Mesodermal cell (in vitro differentiated cells): Measurements from ENCODE around the gene TEKT5.
A peak's percentile ranks its signal among the peaks of the same experiment; 100 is the strongest.

Experiments
- H3K27ac ChIP-seq: 2 replicates; pipeline ENCODE4 v1.7.0; 2013; ENCODE audit warnings: mild to moderate bottlenecking, low read depth, low read length, moderate library complexity; ENCODE audit not compliant: severe bottlenecking
- H3K36me3 ChIP-seq: 2 replicates; pipeline ENCODE4 v1.7.1; 2013; ENCODE audit warnings: mild to moderate bottlenecking, low read length, moderate library complexity; ENCODE audit not compliant: control insufficient read depth, insufficient read depth
- H3K4me1 ChIP-seq: one replicate; pipeline ENCODE4 v1.7.1; 2013; ENCODE audit warnings: mild to moderate bottlenecking, low read length; ENCODE audit not compliant: insufficient read depth, control insufficient read depth, poor library complexity, severe bottlenecking
- H3K4me3 ChIP-seq: 2 replicates; pipeline ENCODE4 v1.7.0; 2013; ENCODE audit warnings: low read length, control low read depth, mild to moderate bottlenecking; ENCODE audit not compliant: insufficient read depth, poor library complexity, severe bottlenecking; ENCODE audit errors: extremely low read depth
- H3K9me3 ChIP-seq: 2 replicates; pipeline ENCODE4 v1.7.1; 2013; ENCODE audit warnings: mild to moderate bottlenecking, low read length, moderate library complexity; ENCODE audit not compliant: control insufficient read depth
- WGBS, 2 experiments: methylation state at CpG; one replicate each; pipeline ENCODE4 v1.1.5; 2013; ENCODE audit warnings: missing lambda C conversion rate in 2 of 2; ENCODE audit not compliant: insufficient coverage in 2 of 2; 5-methylcytosine and 5-hydroxymethylcytosine counted together

Gene TEKT5

DNA sequence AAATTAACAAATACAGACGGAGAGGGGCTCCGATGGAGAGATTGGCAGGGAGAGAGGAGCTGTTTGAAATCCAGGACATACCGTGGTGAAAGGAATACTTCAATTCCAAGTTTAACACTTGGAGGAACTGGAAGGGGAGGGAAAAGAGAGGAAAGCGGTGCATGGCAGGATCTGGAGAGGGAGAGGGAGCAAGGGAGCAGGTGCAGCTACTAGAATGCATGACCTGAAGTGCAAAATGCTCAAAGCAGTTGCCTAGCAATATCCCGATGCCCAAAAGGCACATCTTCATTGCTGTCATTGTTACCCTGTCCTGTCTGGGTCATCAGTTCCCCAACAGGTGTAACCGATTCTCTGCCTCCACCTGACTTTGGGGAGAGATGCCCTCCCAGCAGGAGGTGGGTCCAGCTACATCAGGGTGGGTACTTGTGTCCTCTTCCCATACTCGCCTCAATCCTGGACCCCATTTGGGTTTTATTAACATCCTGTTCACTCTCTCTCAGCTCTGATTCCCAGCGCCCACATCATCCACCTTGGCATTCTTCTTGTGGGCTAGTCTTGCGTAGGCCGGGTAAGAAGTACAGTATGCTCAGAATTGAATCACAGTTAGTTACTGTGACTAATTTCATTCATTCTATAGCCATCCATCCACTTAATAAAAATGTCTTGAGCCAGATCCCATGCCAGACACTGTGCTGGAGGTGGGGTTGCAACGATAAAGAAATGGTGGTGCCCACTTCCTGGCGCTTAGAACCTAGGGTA, 76.9 kb downstream of the TEKT5 start:
- Histone ChIP-seq H3K36me3 (no peaks in the 10 kb centered on the region), H3K4me3 (no peak overlapping the region), H3K9me3 (no peaks in the 10 kb centered on the region), H3K4me1 (peaks cover 17% of the 10 kb centered on the region), H3K27ac (no peak overlapping the region)
- 75 to 77% methylated on average over 7 to 8 of the region's 12 CpGs for WGBS, 2 experiments

DNA sequence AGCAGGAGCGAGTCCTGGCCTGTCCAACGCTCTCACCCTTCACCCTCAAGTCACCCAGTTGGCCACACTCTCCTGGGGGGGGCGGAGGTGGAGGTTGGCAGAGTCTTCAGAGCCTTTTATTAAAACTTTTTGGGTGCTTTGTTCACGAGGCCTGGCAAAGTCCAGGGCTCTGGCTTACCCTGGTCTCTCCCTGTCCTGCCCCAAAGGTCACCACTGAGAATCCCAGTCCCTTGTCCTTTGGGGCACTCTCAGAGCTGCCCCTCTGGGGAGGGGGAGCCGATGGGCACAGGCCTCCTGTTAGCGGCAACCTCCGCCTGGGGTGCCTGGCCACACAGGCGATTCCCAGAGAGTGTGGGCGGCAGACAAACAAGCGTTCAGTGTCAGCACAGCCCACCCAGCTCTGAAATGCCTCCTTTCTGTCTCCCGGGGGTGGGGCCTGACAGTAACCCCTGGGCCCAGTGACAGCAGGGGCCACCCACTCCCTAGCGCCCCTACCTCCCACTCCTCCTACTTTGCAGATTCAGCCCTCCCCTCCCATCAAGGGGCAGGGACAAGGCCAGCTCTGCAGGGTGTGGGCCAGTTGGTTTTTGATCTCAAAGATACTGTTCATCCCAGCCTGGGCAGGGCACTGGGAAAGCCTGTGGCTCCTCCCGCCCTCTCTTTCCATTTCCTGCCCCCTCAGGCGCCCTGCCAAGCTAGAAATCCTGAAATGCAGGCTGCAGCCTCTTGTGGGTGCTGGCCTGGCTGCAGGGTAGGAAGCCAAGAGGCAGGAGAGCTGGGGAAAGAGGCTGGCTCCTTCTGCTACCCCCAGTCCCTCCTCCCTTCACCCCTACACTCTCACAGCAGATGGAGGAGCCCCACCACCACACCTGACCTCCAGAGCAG, 77.7 kb downstream of the TEKT5 start:
- H3K36me3 ChIP-seq: no peaks in the 10 kb centered on the region
- 21 to 31% methylated on average over 7 to 8 of the region's 14 CpGs for WGBS, 2 experiments
- no peaks in the 10 kb centered on the region for H3K9me3 ChIP-seq
- no peak overlapping the region for H3K4me3 ChIP-seq
- peak overlapping the region; percentile 43 for H3K27ac ChIP-seq
- H3K4me1 ChIP-seq: peaks cover 17% of the 10 kb centered on the region

DNA sequence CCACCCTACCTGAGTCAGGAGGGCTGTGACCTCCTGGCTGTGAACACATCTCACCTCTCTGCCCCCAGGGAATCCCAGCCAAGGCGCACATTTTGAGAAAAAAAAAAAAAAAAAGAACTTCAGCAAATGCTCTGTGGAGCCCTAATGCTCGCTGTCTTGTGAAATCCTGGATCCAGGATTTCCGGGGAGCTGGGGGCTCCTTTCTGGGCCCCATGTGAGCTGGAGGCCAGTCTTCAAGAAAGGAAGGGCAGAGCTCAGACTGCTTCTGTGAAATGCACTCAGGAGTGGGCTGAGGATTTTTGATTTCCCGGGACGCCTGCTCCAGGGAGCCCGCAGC, 78.3 kb downstream of the TEKT5 start:
- peaks cover 17% of the 10 kb centered on the region for H3K4me1 ChIP-seq
- H3K27ac ChIP-seq: no peak overlapping the region
- no peak overlapping the region for H3K4me3 ChIP-seq
- H3K36me3 ChIP-seq: no peaks in the 10 kb centered on the region
- WGBS, 2 experiments: 68 to 73% methylated on average over 2 to 5 of the region's 6 CpGs
- no peaks in the 10 kb centered on the region for H3K9me3 ChIP-seq

DNA sequence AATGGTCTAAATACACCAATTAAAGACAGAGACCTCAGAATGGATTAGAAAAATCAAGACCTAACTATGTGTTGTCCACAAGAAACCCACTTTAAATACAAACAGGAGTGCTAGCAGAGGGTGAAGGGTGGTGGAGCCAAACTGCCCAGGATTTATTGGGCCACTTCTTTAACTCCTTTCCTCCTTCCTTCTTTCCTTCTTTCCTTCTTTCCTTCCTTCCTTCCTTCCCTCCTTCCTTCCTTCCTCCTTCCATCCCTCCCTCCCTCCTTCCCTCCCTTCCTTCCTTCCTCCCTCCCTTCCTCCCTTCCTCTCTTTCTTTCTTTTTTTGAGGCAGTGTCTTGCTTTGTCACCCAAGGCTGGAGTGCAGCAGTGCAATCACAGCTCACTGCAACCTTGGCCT, 80.0 kb downstream of the TEKT5 start:
- Histone ChIP-seq H3K4me3 (no peak overlapping the region), H3K36me3 (no peaks in the 10 kb centered on the region), H3K4me1 (peaks cover 26% of the 10 kb centered on the region), H3K27ac (no peak overlapping the region), H3K9me3 (no peaks in the 10 kb centered on the region)

DNA sequence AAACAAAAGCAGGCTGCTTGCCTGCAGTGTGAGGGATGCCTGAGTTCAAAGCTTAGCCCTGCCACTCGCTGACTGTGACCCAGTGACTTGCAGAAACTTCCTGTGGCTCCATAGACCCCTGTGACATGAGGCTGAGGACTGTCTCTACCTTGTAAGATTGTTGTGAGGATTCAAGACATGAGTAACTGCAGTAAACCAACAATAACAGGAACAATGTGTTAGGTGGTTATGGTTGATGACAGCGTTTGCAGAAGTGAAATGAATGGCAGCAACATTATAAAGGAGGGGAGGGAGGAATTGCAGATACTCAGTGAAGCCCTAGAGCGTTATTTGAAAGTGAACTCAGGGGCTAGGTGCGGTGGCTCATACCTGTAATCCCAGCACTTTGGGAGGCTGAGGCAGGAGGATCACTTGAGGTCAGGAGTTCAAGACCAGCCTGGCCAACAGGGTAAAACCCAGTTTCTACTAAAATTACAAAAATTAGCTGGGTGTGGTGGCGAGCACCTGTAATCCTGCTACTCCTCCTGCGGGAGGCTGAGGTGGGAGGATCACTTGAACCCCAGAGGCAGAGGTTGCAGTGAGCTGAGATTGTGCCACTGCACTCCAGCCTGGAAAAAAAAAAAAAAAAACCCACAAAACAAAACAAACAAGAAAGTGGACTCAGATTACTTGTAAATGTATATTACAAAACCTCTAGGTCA, 80.8 kb downstream of the TEKT5 start:
- H3K9me3 ChIP-seq: no peaks in the 10 kb centered on the region
- no peak overlapping the region for H3K27ac ChIP-seq
- WGBS, 2 experiments: 83 to 97% methylated on average over 3 to 4 of the region's 6 CpGs
- H3K4me1 ChIP-seq: peaks cover 33% of the 10 kb centered on the region
- H3K4me3 ChIP-seq: no peak overlapping the region
- no peaks in the 10 kb centered on the region for H3K36me3 ChIP-seq

DNA sequence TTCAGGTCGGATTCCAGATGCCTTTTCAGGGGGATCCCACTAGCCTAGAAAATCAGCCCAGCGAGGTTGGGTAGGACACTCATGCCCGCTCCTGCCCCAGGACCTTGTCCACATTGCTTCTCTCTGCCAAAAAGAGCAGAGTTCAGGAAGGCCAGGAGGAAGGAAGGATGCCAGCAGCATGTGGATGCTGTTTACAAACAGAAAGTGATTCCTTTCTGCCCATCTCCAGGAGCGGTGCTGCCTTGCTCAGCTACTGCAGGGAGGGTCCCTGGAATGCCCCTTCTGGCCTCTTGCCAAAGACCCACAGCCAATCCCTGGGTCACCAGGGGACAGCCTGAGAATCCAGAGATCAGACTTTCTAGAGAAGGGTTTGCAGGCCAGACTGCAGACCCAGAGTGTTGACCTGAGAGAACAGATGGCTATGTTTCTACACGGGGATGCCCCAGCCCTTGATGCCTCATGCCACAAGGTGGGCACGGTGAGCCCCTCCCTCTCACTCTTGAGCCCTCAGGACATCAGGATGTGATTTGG, 82.0 kb downstream of the TEKT5 start:
- H3K36me3 ChIP-seq: no peaks in the 10 kb centered on the region
- WGBS, 2 experiments: 73 to 88% methylated on average over 5 of the region's 6 CpGs
- H3K27ac ChIP-seq: no peak overlapping the region
- no peaks in the 10 kb centered on the region for H3K9me3 ChIP-seq
- no peak overlapping the region for H3K4me3 ChIP-seq
- H3K4me1 ChIP-seq: peaks cover 32% of the 10 kb centered on the region

DNA sequence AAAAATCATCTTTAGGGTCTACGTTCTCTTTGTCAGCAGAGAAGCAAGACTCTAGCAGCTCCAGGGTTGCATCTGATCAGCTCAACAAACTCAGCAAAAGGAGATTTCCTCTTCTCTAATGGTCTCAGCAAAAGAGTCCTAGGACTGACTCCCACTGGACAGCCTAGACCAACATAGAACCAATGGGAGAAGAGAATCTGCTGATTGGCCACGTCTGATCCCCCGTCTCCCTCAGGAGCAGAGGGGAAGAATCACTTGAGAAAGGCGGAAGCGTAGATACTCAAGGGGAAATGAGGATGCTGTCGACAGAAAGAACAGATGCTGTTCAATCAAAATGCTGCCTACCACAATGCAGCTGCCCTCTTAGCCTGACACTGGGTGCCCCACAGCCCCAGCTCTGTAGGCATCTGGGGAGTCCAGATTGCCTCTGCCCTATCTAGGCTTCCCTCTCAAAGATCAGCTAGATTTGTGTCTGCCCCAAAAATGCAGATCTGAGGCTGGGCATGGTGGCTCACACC, 82.8 kb downstream of the TEKT5 start:
- Histone ChIP-seq H3K9me3 (no peaks in the 10 kb centered on the region), H3K4me3 (no peak overlapping the region), H3K4me1 (peaks cover 27% of the 10 kb centered on the region), H3K36me3 (no peaks in the 10 kb centered on the region), H3K27ac (no peak overlapping the region)
- WGBS, 2 experiments: 90 to 98% methylated on average over 5 of the region's 6 CpGs

DNA sequence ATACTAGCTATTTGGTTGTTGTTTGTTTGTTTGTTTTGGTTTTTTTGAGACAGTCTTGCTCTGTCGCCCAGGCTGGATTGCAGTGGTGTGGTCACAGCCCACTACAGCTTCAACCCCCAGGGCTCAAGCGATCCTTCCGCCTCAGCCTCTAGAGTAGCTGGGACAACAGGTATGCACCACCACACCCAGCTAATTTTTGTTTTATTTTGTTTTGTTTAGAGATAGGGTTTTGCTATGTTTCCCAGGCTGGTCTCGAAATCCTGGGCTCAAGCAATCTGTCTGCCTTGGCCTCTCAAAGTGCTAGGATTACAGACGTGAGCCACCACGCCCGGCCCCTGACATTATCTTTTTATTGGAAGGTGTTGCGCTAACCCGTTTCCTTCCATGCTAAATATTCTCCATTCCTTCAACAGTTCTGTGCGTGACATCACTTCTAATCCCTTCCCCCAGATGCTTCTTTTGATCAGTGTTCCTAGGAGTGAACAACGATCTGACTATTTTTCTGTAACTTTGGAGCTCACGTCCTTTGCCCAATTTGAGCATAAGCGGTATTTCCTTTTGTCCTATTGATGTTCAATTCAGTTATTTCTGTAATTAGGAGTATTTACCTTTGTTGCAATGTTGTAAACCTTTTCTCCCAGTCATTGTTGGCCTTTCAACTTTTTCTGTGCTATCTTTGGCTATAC, 84.1 kb downstream of the TEKT5 start:
- H3K36me3 ChIP-seq: no peaks in the 10 kb centered on the region
- H3K27ac ChIP-seq: no peak overlapping the region
- peaks cover 20% of the 10 kb centered on the region for H3K4me1 ChIP-seq
- H3K9me3 ChIP-seq: no peaks in the 10 kb centered on the region
- no peak overlapping the region for H3K4me3 ChIP-seq
- 89 to 95% methylated on average over 7 to 10 of the region's 13 CpGs for WGBS, 2 experiments

DNA sequence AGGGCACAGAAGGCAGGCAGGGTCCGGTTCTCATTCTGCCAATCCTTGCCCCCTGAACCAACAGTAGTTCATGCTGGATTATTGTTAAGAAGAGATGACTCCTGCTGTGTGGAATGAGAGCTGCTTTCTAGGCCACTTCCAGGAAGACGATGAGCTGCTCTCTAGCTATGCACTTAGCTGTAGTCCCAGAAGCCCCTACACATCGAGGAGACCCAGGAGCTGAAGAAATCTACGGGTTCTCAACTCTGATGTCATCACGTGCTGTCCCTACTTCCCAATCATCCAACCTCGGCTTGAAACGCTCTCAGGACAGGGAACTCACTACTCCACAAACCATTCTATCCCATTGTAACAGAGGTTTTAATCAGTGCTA, 85.3 kb downstream of the TEKT5 start:
- WGBS, 2 experiments: 62 to 75% methylated on average over 4 of the region's 7 CpGs
- H3K4me1 ChIP-seq: peaks cover 20% of the 10 kb centered on the region
- H3K4me3 ChIP-seq: no peak overlapping the region
- H3K36me3 ChIP-seq: no peaks in the 10 kb centered on the region
- peak overlapping the region; percentile 72 for H3K27ac ChIP-seq
- no peaks in the 10 kb centered on the region for H3K9me3 ChIP-seq
